LNCaP clone FGC (cell line): ENCODE results near the gene METTL24.

Experiments
- DNase-seq: peaks from one replicate; pipeline ENCODE4 v3.0.0-alpha.2; 2011; ENCODE audit warnings: low read depth
- H3K4me3 ChIP-seq: 2 replicates; pipeline ENCODE4 v1.5.1; 2011; ENCODE audit warnings: mild to moderate bottlenecking, low read depth, low read length, control low read depth
- TF ChIP-seq, protein P1 (sequence below): IDR thresholded peaks from 2 replicates; pipeline ENCODE4 v1.5.1; 2012; ENCODE audit warnings: mild to moderate bottlenecking; ENCODE audit not compliant: control insufficient read depth, insufficient read depth; ENCODE audit errors: extremely low read depth

METTL24 gene, protein sequence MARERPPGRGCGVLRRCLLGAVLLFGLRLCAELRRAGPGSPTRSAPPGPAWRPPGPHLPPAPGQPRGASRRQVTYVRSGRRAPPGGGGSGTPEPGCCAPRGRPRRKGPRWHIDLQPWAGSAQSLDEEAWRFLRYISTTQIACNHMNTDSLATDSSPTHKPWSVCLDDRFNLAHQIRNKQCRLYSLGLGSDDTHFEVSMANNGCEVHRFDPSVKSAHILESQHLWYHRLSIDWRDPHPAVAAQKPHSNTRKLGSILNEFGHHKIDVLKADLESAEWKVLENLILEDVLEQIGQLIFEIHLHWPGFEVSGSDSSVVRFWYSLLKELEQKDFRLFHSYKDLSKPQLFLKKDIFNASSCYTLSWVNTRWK

DNA sequence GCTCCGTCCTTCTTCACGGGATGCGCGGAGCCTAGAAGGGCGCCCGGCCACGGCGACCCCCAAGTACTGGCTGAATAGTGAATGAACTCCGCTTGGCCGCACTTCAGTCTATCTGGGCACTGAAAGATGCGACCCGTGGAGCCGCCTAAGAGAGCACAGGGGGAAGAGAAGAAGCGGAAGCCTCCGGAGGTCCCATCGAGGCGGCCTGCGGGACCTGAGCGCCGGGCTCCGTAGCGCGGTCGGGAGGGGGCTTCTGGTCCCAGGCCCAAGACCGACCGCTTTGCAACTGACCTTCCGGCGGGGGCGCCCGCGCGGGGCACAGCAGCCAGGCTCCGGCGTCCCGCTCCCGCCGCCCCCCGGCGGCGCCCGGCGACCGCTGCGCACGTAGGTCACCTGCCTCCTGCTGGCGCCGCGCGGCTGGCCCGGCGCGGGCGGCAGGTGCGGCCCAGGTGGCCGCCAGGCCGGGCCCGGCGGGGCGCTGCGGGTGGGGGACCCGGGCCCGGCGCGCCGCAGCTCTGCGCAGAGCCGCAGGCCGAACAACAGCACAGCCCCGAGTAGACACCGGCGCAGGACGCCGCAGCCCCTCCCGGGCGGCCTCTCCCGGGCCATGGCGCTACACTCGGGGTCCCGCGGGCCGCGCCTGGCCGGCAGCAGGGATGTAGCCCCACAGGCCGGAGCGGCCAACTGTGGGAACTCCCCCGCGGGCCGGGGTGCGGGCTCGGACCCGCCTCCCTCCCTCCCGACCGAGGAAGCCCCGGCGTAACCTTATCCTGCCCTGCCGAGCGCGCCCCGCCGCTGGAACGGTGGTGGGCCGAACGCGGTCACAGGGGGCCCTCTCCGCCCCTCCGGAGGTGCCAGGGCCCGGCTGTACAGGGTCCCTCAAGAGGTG is at the start of gene METTL24:
TSS of gene METTL24 (minus strand) at position 686 of the 889 bp plus-strand sequence. CDS start at position 609, 77 bp downstream.
- no peak within 1 kb of the TSS for H3K4me3 ChIP-seq
- TF ChIP-seq, protein P1, sequence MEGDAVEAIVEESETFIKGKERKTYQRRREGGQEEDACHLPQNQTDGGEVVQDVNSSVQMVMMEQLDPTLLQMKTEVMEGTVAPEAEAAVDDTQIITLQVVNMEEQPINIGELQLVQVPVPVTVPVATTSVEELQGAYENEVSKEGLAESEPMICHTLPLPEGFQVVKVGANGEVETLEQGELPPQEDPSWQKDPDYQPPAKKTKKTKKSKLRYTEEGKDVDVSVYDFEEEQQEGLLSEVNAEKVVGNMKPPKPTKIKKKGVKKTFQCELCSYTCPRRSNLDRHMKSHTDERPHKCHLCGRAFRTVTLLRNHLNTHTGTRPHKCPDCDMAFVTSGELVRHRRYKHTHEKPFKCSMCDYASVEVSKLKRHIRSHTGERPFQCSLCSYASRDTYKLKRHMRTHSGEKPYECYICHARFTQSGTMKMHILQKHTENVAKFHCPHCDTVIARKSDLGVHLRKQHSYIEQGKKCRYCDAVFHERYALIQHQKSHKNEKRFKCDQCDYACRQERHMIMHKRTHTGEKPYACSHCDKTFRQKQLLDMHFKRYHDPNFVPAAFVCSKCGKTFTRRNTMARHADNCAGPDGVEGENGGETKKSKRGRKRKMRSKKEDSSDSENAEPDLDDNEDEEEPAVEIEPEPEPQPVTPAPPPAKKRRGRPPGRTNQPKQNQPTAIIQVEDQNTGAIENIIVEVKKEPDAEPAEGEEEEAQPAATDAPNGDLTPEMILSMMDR, result no peak
- no peak for DNase-seq

DNA sequence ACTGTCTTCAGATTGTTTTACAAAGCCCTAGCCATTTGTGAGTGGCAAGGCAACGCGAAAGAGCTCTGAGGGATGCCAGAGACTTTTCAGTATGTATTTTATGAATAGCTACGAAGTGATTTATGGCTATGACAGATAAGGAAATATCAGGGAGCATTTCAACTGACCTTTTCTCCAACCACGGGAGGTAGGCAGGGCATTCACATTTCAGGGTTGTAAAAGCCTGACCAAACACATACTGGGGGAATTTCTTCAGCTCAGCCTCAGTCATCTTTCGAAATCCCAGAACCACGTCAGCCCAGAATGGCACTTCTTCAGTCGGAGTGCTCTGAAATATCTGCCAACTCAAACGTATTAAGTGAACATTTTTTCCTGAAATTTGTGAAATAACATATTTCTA is 46.5 kb upstream of the METTL24 start:
- no peak overlapping the region for H3K4me3 ChIP-seq
- TF ChIP-seq, protein P1, result no peak
- no peak for DNase-seq

DNA sequence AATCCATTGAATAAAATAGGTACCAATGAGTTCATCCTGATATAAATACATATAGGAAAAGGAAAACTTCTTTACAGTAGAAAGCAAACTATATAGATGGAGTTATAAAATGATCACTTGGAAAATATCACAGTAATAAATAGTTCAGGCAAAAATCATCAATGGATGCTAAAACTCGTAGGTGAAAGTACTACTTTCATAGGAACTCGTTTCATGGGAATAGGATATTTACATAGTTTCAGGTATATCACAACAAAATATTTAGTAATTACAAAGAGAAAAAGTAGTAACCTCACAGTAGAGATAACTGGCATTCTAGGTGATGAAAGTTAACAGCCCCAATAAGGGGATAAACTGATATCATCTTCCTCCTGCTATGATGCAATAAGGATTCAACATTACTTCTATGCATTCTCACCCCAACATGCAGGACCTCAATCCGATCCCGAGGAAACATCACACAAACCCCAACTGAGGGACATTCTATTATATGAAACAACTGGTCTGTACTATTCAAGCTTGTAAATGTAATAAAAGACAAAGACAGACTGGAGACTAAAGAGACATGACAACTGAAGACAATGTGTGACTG is 43.5 kb upstream of the METTL24 start:
- H3K4me3 ChIP-seq, result no peak overlapping the region
- TF ChIP-seq, protein P1, result no peak
- no peak for DNase-seq

DNA sequence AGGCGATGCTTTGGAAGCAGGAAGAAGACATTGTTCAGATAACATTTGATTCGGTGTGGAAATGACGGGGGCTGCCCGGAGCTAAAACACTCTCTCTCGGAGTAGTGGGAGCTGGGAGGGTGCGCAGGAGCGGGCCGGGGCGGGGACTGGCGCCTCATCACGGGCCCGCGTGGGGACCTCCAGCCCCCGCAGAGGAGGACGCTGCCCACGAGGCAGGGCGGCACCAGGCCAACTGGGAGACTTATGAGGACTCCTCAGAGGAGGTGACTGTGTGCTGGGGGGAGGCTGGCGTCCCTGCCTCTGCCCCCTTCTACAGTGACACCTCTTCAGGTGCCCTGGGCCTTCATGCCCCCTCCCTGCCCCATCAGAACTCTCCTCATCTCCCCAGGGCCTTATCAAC is 42.1 kb upstream of the METTL24 start:
- no peak overlapping the region for H3K4me3 ChIP-seq
- DNase-seq, result no peak

DNA sequence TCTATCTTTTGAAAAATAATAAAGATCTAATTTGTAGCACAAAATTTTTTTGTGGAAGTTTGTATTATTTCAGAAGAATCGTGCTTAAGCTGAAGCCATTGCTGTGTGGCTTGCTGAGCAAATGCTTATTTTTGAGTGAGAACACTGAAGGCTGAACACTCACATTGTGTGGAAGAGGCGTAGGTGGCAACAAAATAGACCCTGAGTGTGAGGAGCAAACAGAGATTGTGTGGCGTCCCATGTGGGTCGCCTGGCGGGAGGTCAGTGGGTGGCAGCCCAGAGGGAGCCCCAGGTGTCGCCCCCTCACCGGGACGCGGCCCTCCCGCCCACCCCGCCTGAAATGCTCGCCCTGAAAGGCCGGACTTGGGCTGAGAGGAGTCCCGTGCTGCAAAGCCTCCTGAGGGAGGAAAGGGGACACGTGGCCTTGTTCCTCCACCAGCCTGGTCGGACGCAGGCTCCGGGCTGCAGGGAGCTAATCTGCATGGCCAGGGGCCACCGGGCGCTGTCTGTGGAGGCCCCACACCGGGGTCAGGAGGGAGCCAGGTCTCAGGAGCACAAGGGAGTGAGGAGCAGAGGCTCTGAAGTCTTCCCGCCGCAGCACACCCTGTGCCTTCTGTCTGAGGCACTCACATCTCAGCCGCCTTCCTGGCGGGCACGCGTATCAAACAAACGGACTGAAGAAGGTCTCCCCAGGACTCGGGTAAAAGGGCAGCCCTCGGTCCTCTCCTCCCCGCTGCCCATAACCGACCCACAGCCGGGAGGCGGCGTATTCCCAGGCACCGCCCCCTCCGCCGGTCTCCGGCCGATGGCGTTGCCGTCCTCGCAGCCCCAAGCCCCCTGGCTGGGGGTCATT is 41.3 kb upstream of the METTL24 start:
- TF ChIP-seq, protein P1, result no peak
- no peak overlapping the region for H3K4me3 ChIP-seq
- no peak for DNase-seq

More for the DNA sequence above, 42.1 kb upstream of the METTL24 start:
- TF ChIP-seq, protein P1, result no peak

DNA sequence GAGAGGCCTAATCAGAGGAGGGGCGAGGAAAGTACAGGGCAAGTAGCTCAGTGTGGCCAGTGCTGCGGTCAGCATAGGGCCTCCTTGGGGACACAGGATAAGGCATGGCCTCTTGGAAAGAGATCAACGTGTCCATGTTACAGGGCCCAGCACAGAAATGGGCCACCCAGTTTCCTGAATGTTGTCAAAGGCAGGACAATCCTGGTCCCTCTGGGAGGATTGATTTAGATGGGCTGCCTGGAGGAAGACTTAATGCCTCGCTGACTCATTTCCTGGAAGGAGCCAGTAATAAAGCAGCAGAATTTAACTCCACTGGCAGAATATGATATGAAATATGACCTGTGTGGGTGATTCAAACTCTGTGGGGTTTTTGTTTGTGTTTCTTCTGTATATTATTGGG is 40.6 kb upstream of the METTL24 start:
- TF ChIP-seq, protein P1, result no peak
- H3K4me3 ChIP-seq, result no peak overlapping the region
- no peak for DNase-seq
